Limb (tissue), 2 donors: ENCODE data around the gene PNPLA7.
A peak's percentile ranks its signal among the peaks of the same experiment; 100 is the strongest.

Experiments used
- DNase-seq, 2 donors: peaks; one replicate each; pipeline ENCODE4 v3.0.0-alpha.2; 2016; ENCODE audit errors: extremely low spot score in 2 of 2

PNPLA7 gene

GRCh38 chr9:137423514-137424291 is 126.5 kb downstream of the PNPLA7 start:
- no peak for DNase-seq

GRCh38 chr9:137422604-137423513 is 127.3 kb downstream of the PNPLA7 start, which contains the start of the genes EXD3 and NOXA1:
Gene EXD3, minus strand, starts transcription at chr9:137423162. Its CDS starts 27,805 bp downstream, at chr9:137395357.
Gene NOXA1, plus strand, starts transcription at chr9:137423393. Its CDS starts 137 bp downstream, at chr9:137423530.
- peak; percentile 87 to 94 for DNase-seq

- DNase-seq, result no peak
These were observed 128.2 kb downstream of the PNPLA7 start for GRCh38 chr9:137421838-137422603.

GRCh38 chr9:137417161-137418021 is 132.8 kb downstream of the PNPLA7 start:
- DNase-seq, result peak in 1 of 2 donors; percentile 32

- DNase-seq, result peak in 1 of 2 donors; percentile 26
These were observed 133.5 kb downstream of the PNPLA7 start for GRCh38 chr9:137416563-137417151.

- DNase-seq, result peak in 1 of 2 donors; percentile 24
These were observed 134.1 kb downstream of the PNPLA7 start for GRCh38 chr9:137416006-137416562.

GRCh38 chr9:137415451-137415850 is 134.8 kb downstream of the PNPLA7 start:
- DNase-seq, result peak in 1 of 2 donors; percentile 23

- DNase-seq, result peak in 1 of 2 donors; percentile 26
These were observed 137.8 kb downstream of the PNPLA7 start for GRCh38 chr9:137412431-137412830.

GRCh38 chr9:137411645-137412380 is 138.4 kb downstream of the PNPLA7 start:
- peak in 1 of 2 donors; percentile 47 for DNase-seq

- peak in 1 of 2 donors; percentile 26 for DNase-seq
These were observed 138.9 kb downstream of the PNPLA7 start for GRCh38 chr9:137411260-137411644.

GRCh38 chr9:137410891-137411249 is 139.3 kb downstream of the PNPLA7 start:
- DNase-seq, result peak in 1 of 2 donors; percentile 23

GRCh38 chr9:137410236-137410890 is 139.8 kb downstream of the PNPLA7 start:
- DNase-seq, result peak in 1 of 2 donors; percentile 26
